Vagina (tissue), 2 donors: ENCODE results near the gene SELENOS.

ENCODE experiments used
- POLR2A ChIP-seq, 2 donors: fragments of 450-650 bp; IDR thresholded peaks; one replicate each; pipeline ENCODE4 v1.6.1; 2017; ENCODE audit warnings: antibody characterized with exemption in 2 of 2, mild to moderate bottlenecking in 2 of 2, moderate library complexity in 2 of 2
- POLR2AphosphoS5 ChIP-seq, 2 donors: sonication (generic); formaldehyde crosslinking; IDR thresholded peaks; one replicate each; pipeline ENCODE4 v1.9.0; 2017; ENCODE audit warnings: antibody characterized with exemption in 2 of 2, mild to moderate bottlenecking in 2 of 2, low read depth in 1 of 2; ENCODE audit not compliant: insufficient read depth in 1 of 2
- TF ChIP-seq, protein P1 (sequence below), 3 experiments: fragments of 450-650 bp in 2 of 3; fragments of 200-600 bp in 1 of 3; sonication (generic) in 1 of 3; IDR thresholded peaks; one replicate each; pipeline ENCODE4 v1.5.1; 2017 to 2019; ENCODE audit warnings: antibody characterized with exemption in 3 of 3, mild to moderate bottlenecking in 2 of 3, moderate library complexity in 2 of 3

DNA sequence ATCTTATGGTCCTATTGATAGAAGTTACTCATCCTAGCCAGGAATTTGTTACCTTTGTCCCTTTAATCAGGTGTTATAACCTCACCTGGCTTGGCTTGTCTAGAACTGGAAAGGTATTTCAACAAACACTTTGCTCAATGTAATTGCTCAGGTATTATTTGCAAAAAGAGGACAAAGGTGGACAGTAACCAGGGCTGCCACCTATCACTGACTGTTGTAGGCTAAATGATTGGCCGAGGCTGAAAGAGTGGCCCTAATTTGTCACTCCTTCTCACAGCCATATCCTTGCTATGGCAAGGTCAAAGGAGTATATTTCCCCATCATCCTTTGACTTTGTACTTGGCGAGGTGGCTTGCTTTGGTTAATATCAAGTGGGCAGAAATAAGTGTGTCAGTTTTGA is 2.7 kb upstream of the SELENOS start:
- TF ChIP-seq, protein P1, sequence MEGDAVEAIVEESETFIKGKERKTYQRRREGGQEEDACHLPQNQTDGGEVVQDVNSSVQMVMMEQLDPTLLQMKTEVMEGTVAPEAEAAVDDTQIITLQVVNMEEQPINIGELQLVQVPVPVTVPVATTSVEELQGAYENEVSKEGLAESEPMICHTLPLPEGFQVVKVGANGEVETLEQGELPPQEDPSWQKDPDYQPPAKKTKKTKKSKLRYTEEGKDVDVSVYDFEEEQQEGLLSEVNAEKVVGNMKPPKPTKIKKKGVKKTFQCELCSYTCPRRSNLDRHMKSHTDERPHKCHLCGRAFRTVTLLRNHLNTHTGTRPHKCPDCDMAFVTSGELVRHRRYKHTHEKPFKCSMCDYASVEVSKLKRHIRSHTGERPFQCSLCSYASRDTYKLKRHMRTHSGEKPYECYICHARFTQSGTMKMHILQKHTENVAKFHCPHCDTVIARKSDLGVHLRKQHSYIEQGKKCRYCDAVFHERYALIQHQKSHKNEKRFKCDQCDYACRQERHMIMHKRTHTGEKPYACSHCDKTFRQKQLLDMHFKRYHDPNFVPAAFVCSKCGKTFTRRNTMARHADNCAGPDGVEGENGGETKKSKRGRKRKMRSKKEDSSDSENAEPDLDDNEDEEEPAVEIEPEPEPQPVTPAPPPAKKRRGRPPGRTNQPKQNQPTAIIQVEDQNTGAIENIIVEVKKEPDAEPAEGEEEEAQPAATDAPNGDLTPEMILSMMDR (IDR thresholded peaks at IDR 0.05) = no peak
- TF ChIP-seq POLR2A (IDR thresholded peaks at IDR 0.05) (no peak), POLR2AphosphoS5 (IDR thresholded peaks at IDR 0.05; ENCODE audit: insufficient read depth in 1 of 2, low read depth in 1 of 2) (no peak)
